Measurements from ENCODE around the gene DPF3.

Gene DPF3

GRCh38 chr14:72742838-72743195 lies 151.1 kb downstream of the DPF3 start:
- DNase-seq (ENCODE audit: low read depth in 2 of 2), result no peak

GRCh38 chr14:72742118-72742837 lies 151.6 kb downstream of the DPF3 start:
- DNase-seq (ENCODE audit: low read depth in 2 of 2), result no peak

- DNase-seq (ENCODE audit: low read depth in 2 of 2), result no peak
Observed at GRCh38 chr14:72741826-72742117, 152.1 kb downstream of the DPF3 start.

- no peak for DNase-seq (ENCODE audit: low read depth in 2 of 2)
Observed at GRCh38 chr14:72740966-72741825, 152.7 kb downstream of the DPF3 start.

- DNase-seq (ENCODE audit: low read depth in 2 of 2), result no peak
Observed at GRCh38 chr14:72740504-72740961, 153.4 kb downstream of the DPF3 start.

- DNase-seq (ENCODE audit: low read depth in 2 of 2), result no peak
Observed at GRCh38 chr14:72739446-72740405, 154.2 kb downstream of the DPF3 start.

- DNase-seq (ENCODE audit: low read depth in 2 of 2), result no peak
Observed at GRCh38 chr14:72738161-72738611, 155.7 kb downstream of the DPF3 start.

GRCh38 chr14:72737560-72737943 lies 156.3 kb downstream of the DPF3 start:
- no peak for DNase-seq (ENCODE audit: low read depth in 2 of 2)

GRCh38 chr14:72736786-72737559 lies 156.9 kb downstream of the DPF3 start:
- DNase-seq (ENCODE audit: low read depth in 2 of 2), result no peak

GRCh38 chr14:72736308-72736707 lies 157.6 kb downstream of the DPF3 start:
- no peak for DNase-seq (ENCODE audit: low read depth in 2 of 2)

- no peak for DNase-seq (ENCODE audit: low read depth in 2 of 2)
Observed at GRCh38 chr14:72732022-72732780, 161.7 kb downstream of the DPF3 start.

- DNase-seq (ENCODE audit: low read depth in 2 of 2), result no peak
Observed at GRCh38 chr14:72731252-72732020, 162.5 kb downstream of the DPF3 start.

- no peak for DNase-seq (ENCODE audit: low read depth in 2 of 2)
Observed at GRCh38 chr14:72730468-72730867, 163.4 kb downstream of the DPF3 start.

- DNase-seq (ENCODE audit: low read depth in 2 of 2), result no peak
Observed at GRCh38 chr14:72726444-72726843, 167.5 kb downstream of the DPF3 start.

GRCh38 chr14:72723858-72724530 lies 169.9 kb downstream of the DPF3 start:
- DNase-seq (ENCODE audit: low read depth in 2 of 2), result no peak

- no peak for DNase-seq (ENCODE audit: low read depth in 2 of 2)
Observed at GRCh38 chr14:72722201-72722785, 171.6 kb downstream of the DPF3 start.

GRCh38 chr14:72721083-72721482 lies 172.8 kb downstream of the DPF3 start:
- no peak for DNase-seq (ENCODE audit: low read depth in 2 of 2)

- DNase-seq (ENCODE audit: low read depth in 2 of 2), result no peak
Observed at GRCh38 chr14:72717220-72717619, 176.7 kb downstream of the DPF3 start.

- no peak for DNase-seq (ENCODE audit: low read depth in 2 of 2)
Observed at GRCh38 chr14:72716476-72716875, 177.4 kb downstream of the DPF3 start.

All from stimulated activated CD4-positive, alpha-beta T cell treated with anti-CD3 and anti-CD28 coated beads, Interleukin-1b, Interleukin-23, amount 100 ng/mL, for 4 hours (primary cell).